Hepatocyte (in vitro differentiated cells): ENCODE data around the gene RIMKLA. TPM values are rescaled to one million over a fixed set of nuclear protein-coding genes. Genes with fewer than 3 reads are reported as not detected.

ENCODE experiments used
- DNase-seq: peaks from one replicate; pipeline ENCODE4 v3.0.0-alpha.2; 2016; ENCODE audit warnings: low spot score
- H2AFZ ChIP-seq: fragments of 200-600 bp; sonication (generic); 2 replicates; pipeline ENCODE4 v1.6.0; 2016; ENCODE audit warnings: antibody characterized with exemption, mild to moderate bottlenecking
- H3K27ac ChIP-seq: fragments of 200-600 bp; sonication (generic); 2 replicates; pipeline ENCODE4 v1.5.1; 2016; ENCODE audit warnings: mild to moderate bottlenecking
- H3K27me3 ChIP-seq: fragments of 200-600 bp; sonication (generic); 2 replicates; pipeline ENCODE4 v1.6.1; 2016
- H3K36me3 ChIP-seq: fragments of 200-600 bp; sonication (generic); replicated peaks from 2 replicates; pipeline ENCODE4 v1.5.1; 2016; ENCODE audit warnings: low read depth; ENCODE audit not compliant: insufficient read depth
- H3K4me1 ChIP-seq: fragments of 200-600 bp; sonication (generic); 2 replicates; pipeline ENCODE4 v1.5.1; 2016; ENCODE audit warnings: mild to moderate bottlenecking, moderate library complexity; ENCODE audit not compliant: insufficient read depth
- H3K4me2 ChIP-seq: fragments of 200-600 bp; sonication (generic); 2 replicates; pipeline ENCODE4 v1.6.0; 2016
- H3K4me3 ChIP-seq: fragments of 200-600 bp; sonication (generic); 2 replicates; pipeline ENCODE4 v1.5.1; 2016; ENCODE audit warnings: mild to moderate bottlenecking
- H3K79me2 ChIP-seq: fragments of 200-600 bp; sonication (generic); 2 replicates; pipeline ENCODE4 v1.6.0; 2017; ENCODE audit warnings: mild to moderate bottlenecking
- H3K9me2 ChIP-seq: fragments of 200-600 bp; sonication (generic); replicated peaks from 2 replicates; pipeline ENCODE4 v1.6.0; 2017; ENCODE audit warnings: mild to moderate bottlenecking; ENCODE audit not compliant: insufficient read depth
- H3K9me3 ChIP-seq: fragments of 200-600 bp; sonication (generic); 2 replicates; pipeline ENCODE4 v1.5.1; 2016; ENCODE audit warnings: low read depth, mild to moderate bottlenecking
- H4K20me1 ChIP-seq: fragments of 200-600 bp; sonication (generic); 2 replicates; pipeline ENCODE4 v1.6.0; 2016; ENCODE audit warnings: mild to moderate bottlenecking; ENCODE audit not compliant: insufficient read depth, poor library complexity, severe bottlenecking
- EZH2 ChIP-seq: fragments of 200-600 bp; sonication (generic); IDR thresholded peaks from 2 replicates; pipeline ENCODE4 v1.6.1; 2016; ENCODE audit warnings: antibody characterized with exemption, mild to moderate bottlenecking, borderline replicate concordance
- EZH2phosphoT487 ChIP-seq: fragments of 200-600 bp; sonication (generic); IDR thresholded peaks from one replicate; pipeline ENCODE4 v1.6.1; 2018; ENCODE audit warnings: antibody characterized with exemption, mild to moderate bottlenecking, low read depth, moderate library complexity; ENCODE audit not compliant: unreplicated experiment, severe bottlenecking
- WGBS: methylation state at CpG from one replicate; pipeline ENCODE4 v1.1.6; 2016; ENCODE audit warnings: low lambda C conversion rate; ENCODE audit errors: missing lambda C conversion rate; 5-methylcytosine and 5-hydroxymethylcytosine counted together
- polyA plus RNA-seq: library from polyadenylated mRNA; unstranded; fragments of >200 nt; fragmentation: Nextera tagmentation; extraction: Ambion mirVana; gene quantifications from 2 replicates; pipeline ENCODE4 v1.2.1, GENCODE V29; 2016
- total RNA-seq: library from RNA; depleted of rRNA; stranded (reverse); fragments of >200 nt; gene quantifications from 2 replicates; pipeline ENCODE4 v1.2.3, GENCODE V29; 2014
- TF ChIP-seq, protein P1 (sequence below): fragments of 200-600 bp; sonication (generic); IDR thresholded peaks from 2 replicates; pipeline ENCODE4 v1.5.1; 2016; ENCODE audit warnings: antibody characterized with exemption, mild to moderate bottlenecking; ENCODE audit not compliant: poor library complexity

RIMKLA gene
- total and polyA plus RNA-seq, 2 experiments from 2014 or later: 0.66 to 1.1 TPM

DNA sequence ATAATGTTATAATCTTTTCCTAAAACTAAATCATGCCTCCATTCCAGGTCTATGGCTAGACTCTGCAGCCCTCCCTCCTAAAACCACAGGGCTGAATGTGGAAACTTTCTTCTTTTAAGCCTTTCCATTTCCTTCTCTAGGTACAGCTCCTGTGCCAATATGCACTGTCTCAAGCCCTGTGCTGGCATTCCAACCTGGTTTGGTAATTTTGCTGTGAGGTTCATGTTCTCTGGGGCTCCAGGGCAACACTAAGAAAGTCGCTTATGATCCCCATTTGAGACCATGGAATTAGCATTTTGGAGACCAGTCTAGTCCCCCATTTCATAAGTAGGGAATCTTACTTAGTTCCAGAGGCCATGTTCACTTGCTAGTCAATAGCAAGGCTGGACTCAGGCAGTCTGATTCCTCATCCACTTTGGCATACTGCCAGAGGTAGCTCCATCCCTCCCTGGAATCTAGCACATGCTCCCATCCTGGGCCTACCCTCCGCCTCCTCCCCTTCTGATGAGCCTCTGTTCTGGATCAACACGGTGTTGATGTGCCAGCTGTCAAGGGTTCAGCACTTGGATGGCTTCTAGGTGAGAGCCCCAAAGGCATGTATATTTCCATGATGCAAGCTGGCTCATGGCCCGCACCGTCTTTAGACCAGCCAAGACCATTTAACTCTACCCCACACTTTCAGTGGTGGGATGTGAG is 38.7 kb downstream of the RIMKLA start:
- Histone ChIP-seq H3K9me3 (no peaks in the 10 kb centered on the region), H3K79me2 (no peaks in the 10 kb centered on the region), H3K4me3 (no peak overlapping the region), H4K20me1 (no peaks in the 10 kb centered on the region), H3K4me1 (peaks cover 4% of the 10 kb centered on the region), H3K27me3 (no peaks in the 10 kb centered on the region), H3K4me2 (no peak overlapping the region), H3K27ac (peak overlapping the region; percentile 65), H2AFZ (no peak overlapping the region), H3K36me3 (no peaks in the 10 kb centered on the region), H3K9me2 (no peaks in the 10 kb centered on the region)
- peak; percentile 64 for DNase-seq
- TF ChIP-seq EZH2phosphoT487 (no peak), EZH2 (no peak)
- TF ChIP-seq, protein P1, sequence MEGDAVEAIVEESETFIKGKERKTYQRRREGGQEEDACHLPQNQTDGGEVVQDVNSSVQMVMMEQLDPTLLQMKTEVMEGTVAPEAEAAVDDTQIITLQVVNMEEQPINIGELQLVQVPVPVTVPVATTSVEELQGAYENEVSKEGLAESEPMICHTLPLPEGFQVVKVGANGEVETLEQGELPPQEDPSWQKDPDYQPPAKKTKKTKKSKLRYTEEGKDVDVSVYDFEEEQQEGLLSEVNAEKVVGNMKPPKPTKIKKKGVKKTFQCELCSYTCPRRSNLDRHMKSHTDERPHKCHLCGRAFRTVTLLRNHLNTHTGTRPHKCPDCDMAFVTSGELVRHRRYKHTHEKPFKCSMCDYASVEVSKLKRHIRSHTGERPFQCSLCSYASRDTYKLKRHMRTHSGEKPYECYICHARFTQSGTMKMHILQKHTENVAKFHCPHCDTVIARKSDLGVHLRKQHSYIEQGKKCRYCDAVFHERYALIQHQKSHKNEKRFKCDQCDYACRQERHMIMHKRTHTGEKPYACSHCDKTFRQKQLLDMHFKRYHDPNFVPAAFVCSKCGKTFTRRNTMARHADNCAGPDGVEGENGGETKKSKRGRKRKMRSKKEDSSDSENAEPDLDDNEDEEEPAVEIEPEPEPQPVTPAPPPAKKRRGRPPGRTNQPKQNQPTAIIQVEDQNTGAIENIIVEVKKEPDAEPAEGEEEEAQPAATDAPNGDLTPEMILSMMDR: no peak
- 77% methylated on average over 5 of the region's 5 CpGs for WGBS

DNA sequence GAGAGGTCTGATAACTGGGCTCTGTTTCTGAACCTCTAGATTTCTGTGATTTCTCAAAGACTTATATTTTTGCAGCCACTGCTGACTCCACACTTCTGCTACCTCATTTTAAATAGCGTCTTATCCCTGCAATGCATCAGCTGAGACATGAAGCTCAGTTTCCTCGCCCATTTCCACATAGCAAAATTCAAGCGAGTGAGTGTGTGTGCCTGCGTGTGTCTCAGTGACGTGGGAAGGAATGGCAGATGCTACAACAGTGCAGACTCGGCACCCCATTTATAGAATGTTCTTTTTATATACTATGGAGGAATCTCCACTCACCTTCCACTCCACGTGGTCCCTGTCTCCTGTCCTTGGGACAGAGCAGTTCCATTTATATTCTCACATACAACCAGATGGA is 39.5 kb downstream of the RIMKLA start:
- peak overlapping the region; percentile 78 for H3K27ac ChIP-seq

DNA sequence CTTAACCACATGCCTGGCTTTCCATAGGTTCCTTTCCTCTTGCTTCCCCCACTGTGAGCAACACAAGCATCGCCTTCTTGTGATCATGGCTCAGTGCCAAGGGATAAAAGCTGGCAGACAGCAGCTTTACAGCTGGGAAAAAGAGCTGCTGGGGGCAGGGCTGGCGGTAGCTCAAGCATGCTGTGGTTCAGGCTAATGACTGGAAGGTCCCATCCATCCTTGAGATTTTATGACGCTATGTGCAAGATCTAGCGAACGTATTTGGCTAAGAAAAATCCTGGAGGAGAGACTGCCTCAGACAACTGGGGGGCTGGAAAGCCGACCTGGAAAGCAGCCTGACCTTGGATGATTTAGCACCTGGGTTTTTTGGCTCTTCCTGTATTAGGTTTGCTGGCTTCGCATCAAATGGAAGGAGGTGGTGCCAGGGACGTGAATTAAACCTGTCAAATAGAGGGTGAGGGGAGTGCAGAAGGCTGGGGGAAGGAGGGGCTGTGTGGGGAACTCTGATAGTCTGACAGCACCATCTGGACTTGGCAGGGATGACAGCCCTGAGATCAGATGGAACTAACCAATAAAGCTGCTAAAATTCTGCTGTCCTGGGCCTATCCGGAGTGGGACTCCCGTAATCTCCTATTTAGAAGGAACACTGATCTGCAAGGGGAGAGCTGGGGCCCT is 40.5 kb downstream of the RIMKLA start:
- H3K4me3 ChIP-seq: no peak overlapping the region
- no peak for TF ChIP-seq EZH2
- TF ChIP-seq, protein P1: no peak
- no peak for TF ChIP-seq EZH2phosphoT487
- WGBS: 52% methylated on average over 10 of the region's 10 CpGs
- no peaks in the 10 kb centered on the region for H3K9me3 ChIP-seq
- peaks cover 4% of the 10 kb centered on the region for H3K4me1 ChIP-seq
- H3K79me2 ChIP-seq: no peaks in the 10 kb centered on the region
- H4K20me1 ChIP-seq: no peaks in the 10 kb centered on the region
- no peaks in the 10 kb centered on the region for H3K9me2 ChIP-seq
- no peak overlapping the region for H2AFZ ChIP-seq
- peak overlapping the region; percentile 78 for H3K27ac ChIP-seq
- peak overlapping the region; percentile 39 for H3K4me2 ChIP-seq
- no peaks in the 10 kb centered on the region for H3K36me3 ChIP-seq
- H3K27me3 ChIP-seq: no peaks in the 10 kb centered on the region
- DNase-seq: peak; percentile 82

More for the DNA sequence above, 39.5 kb downstream of the RIMKLA start:
- Histone ChIP-seq H3K4me3 (no peak overlapping the region), H3K4me1 (peaks cover 4% of the 10 kb centered on the region), H3K4me2 (peak overlapping the region; percentile 39), H3K9me3 (no peaks in the 10 kb centered on the region), H3K9me2 (no peaks in the 10 kb centered on the region), H3K27me3 (no peaks in the 10 kb centered on the region), H2AFZ (no peak overlapping the region), H4K20me1 (no peaks in the 10 kb centered on the region), H3K36me3 (no peaks in the 10 kb centered on the region), H3K79me2 (no peaks in the 10 kb centered on the region)
- WGBS: 85% methylated on average over 7 of the region's 7 CpGs
- no peak for DNase-seq
- TF ChIP-seq, protein P1: no peak
- no peak for TF ChIP-seq EZH2phosphoT487
